ENCODE results near the gene FAM181A. TPM values are rescaled to one million over a fixed set of nuclear protein-coding genes. Genes with fewer than 3 reads are reported as not detected.

FAM181A gene
- total RNA-seq, 1 donor from 2014 or later: not detected

DNA sequence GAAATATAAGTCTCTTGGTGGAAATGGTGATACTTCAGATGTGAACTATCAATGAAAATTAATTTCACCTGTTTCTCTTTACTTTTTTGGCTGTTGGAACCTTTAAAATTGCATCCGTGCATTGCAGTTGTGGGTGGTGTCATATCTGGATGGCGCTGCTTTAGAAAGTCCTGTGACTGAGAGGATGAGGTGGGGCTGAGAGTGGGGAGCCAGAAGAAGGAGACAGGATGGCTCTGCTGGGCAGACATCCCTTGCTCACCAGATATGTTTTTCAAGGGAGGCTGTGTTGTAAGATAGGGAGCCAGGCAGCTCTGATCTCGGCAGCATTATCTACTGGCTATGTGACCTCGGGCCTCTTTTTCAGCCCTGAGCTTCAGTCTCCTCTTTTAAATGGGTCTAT, 36.5 kb downstream of the FAM181A start:
- no peaks in the 10 kb centered on the region for H3K27me3 ChIP-seq
- no peaks in the 10 kb centered on the region for H4K20me1 ChIP-seq (ENCODE audit: low read depth)
- H2AFZ ChIP-seq (replicated peaks): no peak overlapping the region
- Mint-ChIP-seq H3K36me3 (no peaks in the 10 kb centered on the region), H3K27ac (no peak overlapping the region), H3K9me3 (no peaks in the 10 kb centered on the region), H3K4me1 (peaks cover 17% of the 10 kb centered on the region), H3K27me3 (ENCODE audit: insufficient read depth, low read depth) (peaks cover 7% of the 10 kb centered on the region), H3K4me3 (no peak overlapping the region)
- H3K4me2 ChIP-seq: no peak overlapping the region
- no peaks in the 10 kb centered on the region for H3K79me2 ChIP-seq (ENCODE audit: low read depth)
- H3F3A ChIP-seq (ENCODE audit: low read depth): no peaks in the 10 kb centered on the region
- TF ChIP-seq EZH2 (IDR thresholded peaks at IDR 0.05): no peak
- TF ChIP-seq EZH2phosphoT487 (IDR thresholded peaks at IDR 0.05): no peak
- TF ChIP-seq, protein P1, sequence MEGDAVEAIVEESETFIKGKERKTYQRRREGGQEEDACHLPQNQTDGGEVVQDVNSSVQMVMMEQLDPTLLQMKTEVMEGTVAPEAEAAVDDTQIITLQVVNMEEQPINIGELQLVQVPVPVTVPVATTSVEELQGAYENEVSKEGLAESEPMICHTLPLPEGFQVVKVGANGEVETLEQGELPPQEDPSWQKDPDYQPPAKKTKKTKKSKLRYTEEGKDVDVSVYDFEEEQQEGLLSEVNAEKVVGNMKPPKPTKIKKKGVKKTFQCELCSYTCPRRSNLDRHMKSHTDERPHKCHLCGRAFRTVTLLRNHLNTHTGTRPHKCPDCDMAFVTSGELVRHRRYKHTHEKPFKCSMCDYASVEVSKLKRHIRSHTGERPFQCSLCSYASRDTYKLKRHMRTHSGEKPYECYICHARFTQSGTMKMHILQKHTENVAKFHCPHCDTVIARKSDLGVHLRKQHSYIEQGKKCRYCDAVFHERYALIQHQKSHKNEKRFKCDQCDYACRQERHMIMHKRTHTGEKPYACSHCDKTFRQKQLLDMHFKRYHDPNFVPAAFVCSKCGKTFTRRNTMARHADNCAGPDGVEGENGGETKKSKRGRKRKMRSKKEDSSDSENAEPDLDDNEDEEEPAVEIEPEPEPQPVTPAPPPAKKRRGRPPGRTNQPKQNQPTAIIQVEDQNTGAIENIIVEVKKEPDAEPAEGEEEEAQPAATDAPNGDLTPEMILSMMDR (IDR thresholded peaks at IDR 0.05): no peak
- no peaks in the 10 kb centered on the region for H3K36me3 ChIP-seq
- no peaks in the 10 kb centered on the region for H3K9me3 ChIP-seq (ENCODE audit: low read depth)
- H3K9ac ChIP-seq: no peak overlapping the region
- peaks cover 3% of the 10 kb centered on the region for H3K4me1 ChIP-seq
- H3K27ac ChIP-seq: no peak overlapping the region
- no peak for DNase-seq (ENCODE audit: low spot score)
- no peak overlapping the region for H3K4me3 ChIP-seq

- no peak for DNase-seq (ENCODE audit: low spot score)
- Histone ChIP-seq H3K4me2 (no peak overlapping the region), H3K9ac (no peak overlapping the region), H3K79me2 (ENCODE audit: low read depth) (no peaks in the 10 kb centered on the region), H3K4me1 (peaks cover 3% of the 10 kb centered on the region), H4K20me1 (ENCODE audit: low read depth) (no peaks in the 10 kb centered on the region), H3K27me3 (no peaks in the 10 kb centered on the region), H3K36me3 (no peaks in the 10 kb centered on the region), H3K9me3 (ENCODE audit: low read depth) (no peaks in the 10 kb centered on the region), H2AFZ (replicated peaks) (no peak overlapping the region), H3K4me3 (no peak overlapping the region), H3F3A (ENCODE audit: low read depth) (no peaks in the 10 kb centered on the region), H3K27ac (no peak overlapping the region)
- peaks cover 11% of the 10 kb centered on the region for H3K4me1 Mint-ChIP-seq
- H3K27me3 Mint-ChIP-seq (ENCODE audit: insufficient read depth, low read depth): peaks cover 10% of the 10 kb centered on the region
- no peaks in the 10 kb centered on the region for H3K9me3 Mint-ChIP-seq
- TF ChIP-seq EZH2phosphoT487 (IDR thresholded peaks at IDR 0.05) (no peak), EZH2 (IDR thresholded peaks at IDR 0.05) (no peak)
- TF ChIP-seq, protein P1 (IDR thresholded peaks at IDR 0.05): no peak
- H3K27ac Mint-ChIP-seq: no peak overlapping the region
- H3K36me3 Mint-ChIP-seq: no peaks in the 10 kb centered on the region
- H3K4me3 Mint-ChIP-seq: no peak overlapping the region
Measured at GRCh38 chr14:93964281-93964680, 37.1 kb downstream of the FAM181A start.

GRCh38 chr14:93964820-93965286, 37.7 kb downstream of the FAM181A start:
- Histone ChIP-seq H3K4me2 (no peak overlapping the region), H3F3A (ENCODE audit: low read depth) (no peaks in the 10 kb centered on the region), H4K20me1 (ENCODE audit: low read depth) (no peaks in the 10 kb centered on the region), H3K79me2 (ENCODE audit: low read depth) (no peaks in the 10 kb centered on the region), H3K4me3 (no peak overlapping the region), H3K36me3 (no peaks in the 10 kb centered on the region), H2AFZ (replicated peaks) (no peak overlapping the region), H3K27ac (no peak overlapping the region), H3K27me3 (no peaks in the 10 kb centered on the region), H3K4me1 (no peaks in the 10 kb centered on the region), H3K9ac (no peak overlapping the region), H3K9me3 (ENCODE audit: low read depth) (no peaks in the 10 kb centered on the region)
- H3K36me3 Mint-ChIP-seq: no peaks in the 10 kb centered on the region
- peak overlapping the region; percentile 4 for H3K4me3 Mint-ChIP-seq
- TF ChIP-seq, protein P1 (IDR thresholded peaks at IDR 0.05): no peak
- no peak for TF ChIP-seq EZH2phosphoT487 (IDR thresholded peaks at IDR 0.05)
- H3K27me3 Mint-ChIP-seq (ENCODE audit: insufficient read depth, low read depth): peaks cover 7% of the 10 kb centered on the region
- peaks cover 5% of the 10 kb centered on the region for H3K4me1 Mint-ChIP-seq
- no peaks in the 10 kb centered on the region for H3K9me3 Mint-ChIP-seq
- H3K27ac Mint-ChIP-seq: no peak overlapping the region
- no peak for DNase-seq (ENCODE audit: low spot score)
